Uterus (tissue), 4 donors: ENCODE data around the gene KANSL1. TPM values are rescaled to one million over a fixed set of nuclear protein-coding genes. Genes with fewer than 3 reads are reported as not detected.

ENCODE experiments used
- DNase-seq, 2 donors: peaks; one replicate each; pipeline ENCODE4 v3.0.0-alpha.2; 2019 to 2020
- H3K27ac ChIP-seq, 2 donors: fragments of 200-600 bp; sonication (generic); 1 replicate in 1 of 2; 2 replicates in 1 of 2; pipeline ENCODE4 v1.5.1; 2016 to 2018
- H3K27me3 ChIP-seq, 2 donors: fragments of 200-600 bp; sonication (generic); one replicate each; pipeline ENCODE4 v1.5.1; 2018 to 2019; ENCODE audit warnings: control low read depth in 1 of 2
- H3K36me3 ChIP-seq, 2 donors: fragments of 200-600 bp; sonication (generic); one replicate each; pipeline ENCODE4 v1.5.1; 2019; ENCODE audit warnings: control low read depth in 1 of 2
- H3K4me1 ChIP-seq, 2 donors: fragments of 200-600 bp; sonication (generic); one replicate each; pipeline ENCODE4 v1.5.1; 2018 to 2019; ENCODE audit warnings: control low read depth in 1 of 2
- H3K4me3 ChIP-seq, 2 donors: fragments of 200-600 bp; sonication (generic); 1 replicate in 1 of 2; 2 replicates in 1 of 2; pipeline ENCODE4 v1.5.1; 2018 to 2019; ENCODE audit warnings: mild to moderate bottlenecking in 1 of 2
- H3K9me3 ChIP-seq, 2 donors: fragments of 200-600 bp; sonication (generic); one replicate each; pipeline ENCODE4 v1.5.1; 2019; ENCODE audit warnings: control low read depth in 1 of 2
- CTCF ChIP-seq, 4 experiments: fragments of 200-600 bp in 2 of 4; fragments of 450-650 bp in 2 of 4; sonication (generic) in 2 of 4; IDR thresholded peaks; one replicate each; pipeline ENCODE4 v1.5.1; 2016 to 2019; ENCODE audit warnings: antibody characterized with exemption in 4 of 4, mild to moderate bottlenecking in 2 of 4, moderate library complexity in 1 of 4
- POLR2A ChIP-seq, 2 donors: fragments of 450-650 bp; IDR thresholded peaks; one replicate each; pipeline ENCODE4 v1.6.1; 2016; ENCODE audit warnings: antibody characterized with exemption in 2 of 2, mild to moderate bottlenecking in 1 of 2, moderate library complexity in 1 of 2
- intact Hi-C: fragments of 100-400 bp; cut with DNase I; formaldehyde crosslinking; loops from one replicate; pipeline ENCODE4 v1.15.1; 2023; ENCODE audit warnings: low total_unique reads
- total RNA-seq, 4 donors: library from RNA; depleted of rRNA in 3 of 4; stranded (reverse); fragments of >200 nt in 3 of 4; gene quantifications; one replicate each; pipeline versions ENCODE4 v1.1.0 to v1.2.4, GENCODE V29; 2014 to 2023
- donor health status: DM: yes; HTN: yes; CAD: no.

KANSL1 gene
- total RNA-seq, 4 donors from 2014 or later: 55.8 to 192 (median 146) TPM

- H3K27me3 ChIP-seq: no peaks in the 10 kb centered on the region
- H3K4me3 ChIP-seq: no peak overlapping the region
- H3K9me3 ChIP-seq: no peaks in the 10 kb centered on the region
- TF ChIP-seq POLR2A (IDR thresholded peaks at IDR 0.05): no peak
- TF ChIP-seq CTCF (IDR thresholded peaks at IDR 0.05): no peak
- no peaks in the 10 kb centered on the region for H3K4me1 ChIP-seq
- intact Hi-C loops: no loop called here
- no peak for DNase-seq
- H3K36me3 ChIP-seq: no peaks in the 10 kb centered on the region
- no peak overlapping the region for H3K27ac ChIP-seq
These were observed 158.0 kb downstream of the KANSL1 start for GRCh38 chr17:46035112-46035818.

- no peaks in the 10 kb centered on the region for H3K36me3 ChIP-seq
- intact Hi-C loops: no loop called here
- DNase-seq: no peak
These were observed 159.8 kb downstream of the KANSL1 start for GRCh38 chr17:46033392-46033791.

GRCh38 chr17:46032909-46033308 lies 160.3 kb downstream of the KANSL1 start:
- no peak for TF ChIP-seq CTCF (IDR thresholded peaks at IDR 0.05)
- no peak for TF ChIP-seq POLR2A (IDR thresholded peaks at IDR 0.05)
- no peak for DNase-seq
- Histone ChIP-seq H3K9me3 (no peaks in the 10 kb centered on the region), H3K4me3 (no peak overlapping the region), H3K36me3 (no peaks in the 10 kb centered on the region), H3K27me3 (no peaks in the 10 kb centered on the region), H3K4me1 (no peaks in the 10 kb centered on the region), H3K27ac (no peak overlapping the region)
- intact Hi-C loops: no loop called here

More at GRCh38 chr17:46033392-46033791, 159.8 kb downstream of the KANSL1 start:
- Histone ChIP-seq H3K27ac (no peak overlapping the region), H3K9me3 (no peaks in the 10 kb centered on the region), H3K4me3 (no peak overlapping the region), H3K27me3 (no peaks in the 10 kb centered on the region), H3K4me1 (no peaks in the 10 kb centered on the region)
- no peak for TF ChIP-seq POLR2A (IDR thresholded peaks at IDR 0.05)
- TF ChIP-seq CTCF (IDR thresholded peaks at IDR 0.05): no peak

GRCh38 chr17:46031920-46032319 lies 161.3 kb downstream of the KANSL1 start:
- H3K9me3 ChIP-seq: no peaks in the 10 kb centered on the region
- TF ChIP-seq CTCF (IDR thresholded peaks at IDR 0.05): no peak
- TF ChIP-seq POLR2A (IDR thresholded peaks at IDR 0.05): no peak
- no peaks in the 10 kb centered on the region for H3K4me1 ChIP-seq
- intact Hi-C loops: no loop called here
- DNase-seq: no peak
- H3K27ac ChIP-seq: no peak overlapping the region
- no peak overlapping the region for H3K4me3 ChIP-seq
- no peaks in the 10 kb centered on the region for H3K27me3 ChIP-seq
- no peaks in the 10 kb centered on the region for H3K36me3 ChIP-seq

GRCh38 chr17:46031440-46031839 lies 161.8 kb downstream of the KANSL1 start:
- Histone ChIP-seq H3K36me3 (no peaks in the 10 kb centered on the region), H3K4me1 (no peaks in the 10 kb centered on the region), H3K27me3 (no peaks in the 10 kb centered on the region), H3K9me3 (no peaks in the 10 kb centered on the region), H3K27ac (no peak overlapping the region), H3K4me3 (no peak overlapping the region)
- DNase-seq: no peak
- intact Hi-C loops: no loop called here
- TF ChIP-seq CTCF (IDR thresholded peaks at IDR 0.05): no peak
- no peak for TF ChIP-seq POLR2A (IDR thresholded peaks at IDR 0.05)
